GM12864 (cell line): ENCODE data around the gene ZNF638.

Experiments
- DNase-seq: peaks from one replicate; pipeline ENCODE4 v3.0.0-alpha.2; 2011; ENCODE audit warnings: low read depth
- H3K4me3 ChIP-seq: 2 replicates; pipeline ENCODE4 v1.5.1; 2011; ENCODE audit warnings: mild to moderate bottlenecking, low read depth, low read length, control low read depth
- TF ChIP-seq, protein P1 (sequence below): IDR thresholded peaks from 2 replicates; pipeline ENCODE4 v1.5.1; 2011; ENCODE audit warnings: low read depth, mild to moderate bottlenecking, moderate library complexity, low read length, control low read depth, inconsistent platforms; ENCODE audit errors: missing control alignments

The ZNF638 gene

DNA sequence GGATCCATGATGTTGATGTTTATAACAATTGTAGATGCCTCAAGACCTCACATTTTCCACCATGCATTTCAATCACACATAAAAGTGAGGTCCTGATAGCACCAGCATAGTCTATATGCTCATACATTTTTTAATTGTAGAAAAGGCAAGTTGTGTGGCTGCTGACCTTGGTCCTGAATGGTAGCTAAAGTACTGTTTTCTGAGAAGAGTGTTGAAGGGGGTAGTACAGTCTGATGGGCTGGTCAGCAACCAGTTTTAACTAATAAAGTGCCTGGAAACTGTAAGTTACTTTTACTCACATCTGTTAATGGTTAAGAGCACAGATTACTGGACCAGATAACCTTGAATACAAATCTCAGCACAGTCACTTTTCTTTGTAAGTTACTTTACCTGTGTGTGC lies 15.9 kb downstream of the ZNF638 start:
- no peak overlapping the region for H3K4me3 ChIP-seq
- no peak for DNase-seq
- TF ChIP-seq, protein P1, sequence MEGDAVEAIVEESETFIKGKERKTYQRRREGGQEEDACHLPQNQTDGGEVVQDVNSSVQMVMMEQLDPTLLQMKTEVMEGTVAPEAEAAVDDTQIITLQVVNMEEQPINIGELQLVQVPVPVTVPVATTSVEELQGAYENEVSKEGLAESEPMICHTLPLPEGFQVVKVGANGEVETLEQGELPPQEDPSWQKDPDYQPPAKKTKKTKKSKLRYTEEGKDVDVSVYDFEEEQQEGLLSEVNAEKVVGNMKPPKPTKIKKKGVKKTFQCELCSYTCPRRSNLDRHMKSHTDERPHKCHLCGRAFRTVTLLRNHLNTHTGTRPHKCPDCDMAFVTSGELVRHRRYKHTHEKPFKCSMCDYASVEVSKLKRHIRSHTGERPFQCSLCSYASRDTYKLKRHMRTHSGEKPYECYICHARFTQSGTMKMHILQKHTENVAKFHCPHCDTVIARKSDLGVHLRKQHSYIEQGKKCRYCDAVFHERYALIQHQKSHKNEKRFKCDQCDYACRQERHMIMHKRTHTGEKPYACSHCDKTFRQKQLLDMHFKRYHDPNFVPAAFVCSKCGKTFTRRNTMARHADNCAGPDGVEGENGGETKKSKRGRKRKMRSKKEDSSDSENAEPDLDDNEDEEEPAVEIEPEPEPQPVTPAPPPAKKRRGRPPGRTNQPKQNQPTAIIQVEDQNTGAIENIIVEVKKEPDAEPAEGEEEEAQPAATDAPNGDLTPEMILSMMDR: no peak

DNA sequence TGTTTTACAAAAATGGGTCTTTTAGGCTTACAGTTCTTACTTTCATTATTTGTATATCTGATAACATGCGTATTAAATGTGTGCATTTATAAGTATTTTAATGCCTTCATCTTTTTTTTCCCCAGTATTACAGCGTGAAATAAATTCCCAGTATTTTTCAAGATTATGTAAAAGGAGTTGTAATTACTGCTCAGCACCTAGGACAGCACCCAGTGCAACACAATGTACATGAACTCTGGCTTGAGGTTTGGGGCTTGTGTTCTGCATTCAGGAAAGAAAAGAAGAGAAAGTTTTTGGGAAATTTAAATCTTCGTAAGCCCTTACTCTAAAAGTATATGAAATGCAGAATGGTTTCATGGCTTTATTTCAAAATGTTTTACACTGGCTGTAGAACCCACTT lies 16.7 kb downstream of the ZNF638 start:
- H3K4me3 ChIP-seq: no peak overlapping the region
- DNase-seq: no peak
- TF ChIP-seq, protein P1: no peak

DNA sequence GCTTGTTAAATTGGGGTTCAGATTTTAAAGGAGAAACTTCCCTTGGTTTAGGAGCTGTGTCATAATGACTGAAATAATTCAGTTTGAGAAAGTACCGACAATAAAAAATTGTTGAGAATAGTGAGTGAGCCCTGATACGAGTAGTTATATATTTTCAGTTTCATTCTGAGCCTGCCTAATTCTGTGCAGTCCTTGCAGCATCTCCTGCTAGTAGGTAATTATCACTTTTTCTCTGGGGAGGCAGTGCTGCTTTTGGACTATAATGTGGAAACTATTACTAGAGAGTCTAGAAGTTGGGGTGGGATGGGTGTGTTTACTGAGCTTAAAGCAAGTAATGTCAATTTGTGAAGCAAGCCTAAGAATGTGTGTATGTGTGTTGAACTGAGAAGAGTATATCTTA lies 21.7 kb downstream of the ZNF638 start:
- DNase-seq: no peak
- TF ChIP-seq, protein P1: no peak
- H3K4me3 ChIP-seq: no peak overlapping the region

DNA sequence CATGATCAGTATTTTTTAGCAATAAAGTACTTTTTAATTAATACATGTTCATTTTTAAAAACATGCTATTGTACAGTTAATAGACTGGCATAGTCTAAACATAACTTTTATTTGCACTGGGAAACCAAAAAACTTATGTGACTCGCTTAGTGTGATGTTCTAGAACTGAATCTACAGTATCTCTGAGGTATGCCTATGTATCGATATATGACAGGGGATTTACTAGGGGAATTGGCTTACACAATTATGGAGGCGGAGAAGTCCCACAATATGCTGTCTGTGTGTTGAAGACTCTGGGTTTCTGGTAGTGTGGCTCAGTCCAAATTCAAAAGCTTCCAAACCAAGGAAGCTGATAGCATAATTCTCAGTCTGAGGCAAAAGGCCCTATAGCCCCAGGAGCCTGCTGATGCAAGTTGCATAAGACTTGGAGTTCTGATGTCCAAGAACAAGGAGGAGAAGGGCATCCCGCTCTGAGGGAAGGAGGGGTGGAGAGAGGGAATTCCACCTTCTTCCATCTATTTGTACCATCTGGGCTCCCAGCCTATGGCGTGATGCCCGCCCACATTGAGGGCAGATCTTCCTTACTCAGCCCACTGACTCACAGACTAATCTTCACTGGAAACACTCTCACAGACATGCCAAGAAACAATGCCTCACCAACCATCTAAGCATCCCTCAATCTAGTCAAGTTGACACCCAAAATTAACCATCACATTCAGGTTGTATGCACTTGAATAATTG lies 27.5 kb downstream of the ZNF638 start:
- DNase-seq: no peak
- no peak overlapping the region for H3K4me3 ChIP-seq
- TF ChIP-seq, protein P1: no peak

DNA sequence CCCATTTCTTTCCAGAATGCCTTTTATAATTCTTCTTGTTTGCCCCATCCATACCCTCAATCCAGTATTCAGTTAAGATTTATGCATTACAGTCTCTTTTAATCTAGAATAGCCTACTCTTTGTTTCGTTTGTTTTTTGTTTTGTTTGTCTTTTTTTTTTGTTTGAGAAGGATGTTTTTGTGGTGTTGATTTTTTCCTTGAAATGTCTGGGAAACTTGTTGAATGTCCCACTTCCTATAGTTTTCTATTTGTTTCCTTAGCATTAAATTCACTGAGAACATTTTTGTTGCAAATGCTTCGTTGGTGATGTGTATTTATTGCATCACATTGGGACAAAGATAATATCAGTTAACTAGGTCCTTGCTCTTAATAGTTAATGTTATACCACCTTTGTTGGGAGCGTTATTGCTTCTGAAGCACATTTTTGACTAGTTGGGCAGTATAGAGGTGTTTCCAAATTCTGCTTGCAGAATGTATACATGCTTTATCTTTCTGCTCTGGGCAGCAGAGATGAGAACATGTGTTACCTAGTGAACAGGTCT lies 28.9 kb downstream of the ZNF638 start:
- no peak for DNase-seq

GRCh38 chr2:71361631-71362030 lies 30.0 kb downstream of the ZNF638 start:
- TF ChIP-seq, protein P1: no peak
- no peak for DNase-seq
- no peak overlapping the region for H3K4me3 ChIP-seq

More for the DNA sequence above, 28.9 kb downstream of the ZNF638 start:
- TF ChIP-seq, protein P1: no peak
- H3K4me3 ChIP-seq: no peak overlapping the region

DNA sequence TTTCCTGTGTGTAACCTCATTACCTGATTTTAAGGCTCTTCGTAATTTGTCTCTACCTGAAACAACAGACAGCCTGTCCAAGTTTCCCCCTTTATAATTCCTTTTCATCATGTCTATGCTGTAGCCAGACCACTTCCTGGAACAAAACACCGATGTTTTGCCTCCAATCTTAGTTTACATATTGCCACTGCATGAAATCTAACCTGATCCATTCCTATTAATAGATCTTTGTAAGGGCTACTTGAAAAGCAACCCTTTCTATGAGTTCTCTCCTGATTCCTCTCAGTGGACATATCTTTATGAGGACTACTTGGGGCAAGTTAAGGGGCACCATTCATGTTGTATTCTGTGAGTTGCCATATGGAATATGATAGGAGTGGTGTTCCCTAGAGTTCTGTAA lies 30.9 kb downstream of the ZNF638 start:
- DNase-seq: no peak
- H3K4me3 ChIP-seq: no peak overlapping the region
- TF ChIP-seq, protein P1: no peak
